ENCODE results near the gene CAMK2N2.

Gene CAMK2N2

GRCh38 chr3:184261270-184261853 lies at the start of gene CAMK2N2:
CAMK2N2 (minus strand) TSS chr3:184261553; CDS start chr3:184261285, 268 bp downstream.
- peak in 1 of 2 donors; percentile 49 for DNase-seq (ENCODE audit: low read depth in 2 of 2)

DNA sequence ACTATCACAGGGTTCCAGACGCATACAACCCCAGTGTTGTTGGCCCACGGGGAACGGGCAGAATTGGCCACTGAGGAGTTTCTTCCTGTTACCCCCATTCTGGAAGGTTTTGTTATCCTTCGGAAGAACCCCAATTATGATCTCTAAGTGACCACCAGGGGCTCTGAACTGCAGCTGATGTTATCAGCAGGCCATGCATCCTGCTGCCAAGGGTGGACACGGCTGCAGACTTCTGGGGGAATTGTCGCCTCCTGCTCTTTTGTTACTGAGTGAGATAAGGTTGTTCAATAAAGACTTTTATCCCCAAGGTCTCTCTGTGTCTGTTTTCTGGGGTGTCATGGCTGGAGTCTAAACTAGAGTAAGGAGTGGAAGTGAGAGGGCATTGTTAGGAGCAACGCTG lies 47.4 kb upstream of the CAMK2N2 start:
- DNase-seq (ENCODE audit: low read depth in 2 of 2), result no peak

DNA sequence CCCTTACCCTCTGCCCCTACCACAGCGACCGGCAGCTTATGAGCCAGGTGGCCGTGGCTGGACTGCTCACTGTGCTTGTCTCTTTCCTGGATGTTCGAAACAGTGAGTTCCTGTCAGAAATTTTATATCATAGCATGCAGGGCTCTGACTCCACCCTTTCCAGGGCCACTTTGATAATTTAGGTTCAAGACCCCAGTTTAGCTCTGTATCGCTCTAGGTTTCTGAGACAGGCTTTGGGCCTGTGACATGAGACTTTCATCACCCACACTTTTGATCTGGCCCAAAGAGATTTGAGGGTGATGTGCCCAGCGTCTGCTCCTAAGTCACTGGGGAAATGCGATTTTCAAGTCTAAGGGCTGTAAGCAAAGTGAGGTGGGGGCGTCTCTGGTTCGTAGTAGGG lies 46.6 kb upstream of the CAMK2N2 start:
- DNase-seq (ENCODE audit: low read depth in 2 of 2), result no peak

DNA sequence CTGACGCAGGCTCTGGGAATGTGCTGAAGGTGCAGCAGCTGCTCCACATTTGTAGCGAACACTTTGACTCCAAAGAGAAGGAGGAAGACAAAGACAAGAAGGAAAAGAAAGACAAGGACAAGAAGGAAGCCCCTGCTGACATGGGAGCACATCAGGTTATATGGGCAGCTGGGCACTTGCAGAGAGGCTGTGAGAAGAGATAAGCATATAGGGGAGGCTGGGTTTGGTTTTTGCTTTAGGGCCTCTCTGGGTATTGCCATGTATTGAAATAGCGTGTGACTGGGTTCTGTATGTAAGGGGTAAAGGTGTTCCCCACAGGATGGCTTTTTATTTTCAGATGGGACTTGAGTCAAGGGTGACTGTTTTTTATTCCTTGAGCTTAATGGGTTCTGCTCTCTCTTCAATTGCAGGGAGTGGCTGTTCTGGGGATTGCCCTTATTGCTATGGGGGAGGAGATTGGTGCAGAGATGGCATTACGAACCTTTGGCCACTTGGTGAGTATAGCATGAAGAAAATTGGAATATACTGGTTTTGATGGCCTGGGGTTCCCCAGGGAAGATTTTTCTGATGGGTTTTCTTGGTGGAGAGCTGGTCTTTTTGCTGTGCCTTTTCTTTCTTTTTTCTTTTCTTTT lies 45.1 kb upstream of the CAMK2N2 start:
- no peak for DNase-seq (ENCODE audit: low read depth in 2 of 2)

- no peak for DNase-seq (ENCODE audit: low read depth in 2 of 2)
These were observed 44.2 kb upstream of the CAMK2N2 start for GRCh38 chr3:184305577-184305976.

DNA sequence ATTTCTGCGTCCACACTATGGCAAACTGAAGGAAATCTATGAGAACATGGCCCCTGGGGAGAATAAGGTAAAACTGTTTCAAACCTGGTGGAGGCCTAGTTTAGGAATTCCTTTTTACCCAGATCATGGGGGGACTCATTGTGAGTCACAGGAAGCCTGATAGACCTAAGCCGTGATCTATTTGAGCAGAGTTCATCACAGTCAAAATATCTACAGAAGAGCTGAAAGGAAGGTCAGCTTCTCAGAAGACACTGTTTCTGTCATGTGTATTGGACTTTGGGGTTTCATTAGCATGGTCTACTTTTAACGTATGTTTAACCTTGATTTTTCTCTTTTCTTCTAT lies 39.0 kb upstream of the CAMK2N2 start:
- no peak for DNase-seq (ENCODE audit: low read depth in 2 of 2)

DNA sequence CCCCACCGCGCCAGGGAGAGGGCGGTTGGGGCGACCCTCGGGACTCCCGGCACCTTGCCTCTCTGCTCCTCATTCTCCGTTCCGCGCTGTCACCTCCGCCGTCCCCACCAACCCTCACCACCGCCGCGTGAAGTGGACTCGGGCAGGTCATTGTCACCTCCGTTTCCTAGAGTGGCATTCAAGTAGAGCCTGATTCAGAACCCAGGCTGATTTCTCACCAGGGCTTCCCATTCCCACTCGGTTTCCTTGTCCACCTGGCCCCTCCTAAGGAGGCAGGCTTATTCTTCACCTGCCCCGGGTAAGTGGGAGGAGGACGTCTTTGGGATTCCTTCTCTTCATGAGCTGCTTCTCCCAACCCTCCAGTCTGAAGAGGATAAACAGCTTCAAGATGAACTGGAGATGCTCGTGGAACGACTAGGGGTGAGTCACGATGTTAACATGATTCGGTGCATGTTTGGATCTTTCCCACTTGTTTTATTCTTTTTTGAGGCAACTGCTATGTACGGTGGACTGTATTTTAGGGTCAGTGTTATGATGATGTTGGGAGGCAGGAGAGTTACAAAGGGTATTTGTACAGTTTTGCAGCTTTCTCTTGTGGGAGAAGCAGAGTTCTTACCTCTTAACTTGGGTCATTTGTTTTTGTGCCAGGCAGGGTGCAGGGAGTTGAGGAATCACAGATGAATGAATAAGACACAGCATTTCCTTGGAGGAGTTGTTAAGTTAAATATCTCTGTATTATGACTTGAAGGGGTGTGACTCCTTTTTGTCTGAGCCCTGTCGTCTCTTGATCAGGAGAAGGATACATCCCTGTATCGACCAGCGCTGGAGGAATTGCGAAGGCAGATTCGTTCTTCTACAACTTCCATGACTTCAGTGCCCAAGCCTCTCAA lies 38.4 kb upstream of the CAMK2N2 start:
- no peak for DNase-seq (ENCODE audit: low read depth in 2 of 2)

GRCh38 chr3:184298759-184299487 lies 37.6 kb upstream of the CAMK2N2 start, which contains the start of gene PSMD2:
PSMD2 (plus strand) TSS chr3:184299241; CDS start chr3:184299267, 26 bp downstream.
- peak; percentile 97 for DNase-seq (ENCODE audit: low read depth in 2 of 2)

- no peak for DNase-seq (ENCODE audit: low read depth in 2 of 2)
These were observed 35.3 kb upstream of the CAMK2N2 start for GRCh38 chr3:184296616-184297015.

DNA sequence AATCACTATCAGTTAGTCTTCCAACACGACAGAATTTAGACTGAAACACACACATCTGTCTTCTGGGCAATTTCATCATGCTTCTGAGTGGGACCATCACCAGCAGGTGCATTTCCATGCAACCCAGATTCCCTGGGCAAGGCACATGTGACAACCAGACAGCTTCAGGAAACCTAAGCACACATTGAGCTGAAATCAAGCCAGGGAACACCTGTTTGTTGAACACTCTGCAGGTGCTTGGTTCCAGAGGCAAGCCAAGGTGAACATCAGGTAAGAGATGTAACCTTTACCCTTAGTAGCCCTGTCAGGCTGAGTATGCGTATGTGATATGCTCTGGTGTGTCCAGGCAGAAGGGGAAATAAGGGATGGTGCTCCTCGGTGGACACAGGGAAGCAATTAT lies 34.4 kb upstream of the CAMK2N2 start:
- DNase-seq (ENCODE audit: low read depth in 2 of 2), result no peak

- no peak for DNase-seq (ENCODE audit: low read depth in 2 of 2)
These were observed 30.5 kb upstream of the CAMK2N2 start for GRCh38 chr3:184291738-184292445.

GRCh38 chr3:184291044-184291737 lies 29.8 kb upstream of the CAMK2N2 start:
- no peak for DNase-seq (ENCODE audit: low read depth in 2 of 2)

DNA sequence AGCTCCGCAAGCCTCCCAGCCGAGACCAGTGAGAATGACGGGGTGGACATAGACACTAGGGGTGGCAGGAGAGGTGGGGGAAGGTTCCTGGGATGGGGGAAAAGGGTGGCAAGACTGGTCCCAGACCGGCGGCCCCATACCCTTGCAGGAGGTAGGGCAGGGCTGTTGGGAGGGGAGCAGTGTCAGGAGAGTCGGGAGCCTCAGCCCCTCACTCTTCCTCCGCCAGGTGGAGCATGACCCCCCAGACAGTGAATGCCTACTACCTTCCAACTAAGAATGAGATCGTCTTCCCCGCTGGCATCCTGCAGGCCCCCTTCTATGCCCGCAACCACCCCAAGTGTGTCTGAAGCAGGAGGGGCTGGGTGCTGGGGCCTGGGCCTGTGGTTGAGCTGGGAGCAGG lies 29.0 kb upstream of the CAMK2N2 start:
- DNase-seq (ENCODE audit: low read depth in 2 of 2), result no peak

DNA sequence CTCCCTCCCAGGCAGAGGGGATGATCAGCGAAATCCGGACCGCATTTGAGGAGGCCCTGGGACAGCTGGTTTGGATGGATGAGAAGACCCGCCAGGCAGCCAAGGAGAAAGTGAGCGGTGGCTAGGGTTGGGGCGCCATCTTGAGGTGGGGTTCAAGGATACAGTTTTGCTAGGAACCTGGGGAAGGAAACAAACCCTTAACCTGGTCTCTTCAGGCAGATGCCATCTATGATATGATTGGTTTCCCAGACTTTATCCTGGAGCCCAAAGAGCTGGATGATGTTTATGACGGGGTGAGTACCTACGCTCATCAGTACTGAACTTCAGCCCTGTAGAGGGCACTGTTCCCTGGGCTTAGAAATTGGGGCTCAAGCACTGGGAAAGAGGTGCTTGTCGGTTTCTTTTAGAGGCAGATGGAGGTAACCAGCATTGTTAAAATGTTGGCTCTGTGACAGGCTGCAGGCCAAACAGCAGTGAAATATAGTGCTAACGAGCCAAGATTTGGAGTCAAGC lies 28.1 kb upstream of the CAMK2N2 start:
- DNase-seq (ENCODE audit: low read depth in 2 of 2), result peak; percentile 53 to 64

GRCh38 chr3:184284696-184285095 lies 23.3 kb upstream of the CAMK2N2 start:
- no peak for DNase-seq (ENCODE audit: low read depth in 2 of 2)

GRCh38 chr3:184283681-184284080 lies 22.3 kb upstream of the CAMK2N2 start:
- no peak for DNase-seq (ENCODE audit: low read depth in 2 of 2)

DNA sequence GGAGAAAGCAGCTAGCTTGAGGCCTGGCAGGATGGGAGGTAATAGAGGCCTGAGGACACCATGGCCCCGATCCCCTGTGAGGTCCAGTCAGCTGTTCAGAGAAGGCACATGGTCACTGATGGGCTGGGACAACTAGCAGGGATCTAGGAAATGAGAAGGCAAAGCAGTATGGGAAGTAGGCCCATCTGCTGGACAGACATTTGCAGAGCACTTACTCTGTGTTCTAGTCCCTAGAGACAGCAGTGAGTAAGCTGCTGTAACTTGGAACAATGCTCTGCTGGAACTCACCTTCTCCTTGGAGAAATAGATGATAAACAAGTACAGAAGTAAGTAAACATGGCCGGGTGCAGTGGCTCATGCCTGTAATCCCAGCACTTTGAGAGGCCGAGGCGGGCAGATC lies 21.6 kb upstream of the CAMK2N2 start:
- DNase-seq (ENCODE audit: low read depth in 2 of 2), result no peak

DNA sequence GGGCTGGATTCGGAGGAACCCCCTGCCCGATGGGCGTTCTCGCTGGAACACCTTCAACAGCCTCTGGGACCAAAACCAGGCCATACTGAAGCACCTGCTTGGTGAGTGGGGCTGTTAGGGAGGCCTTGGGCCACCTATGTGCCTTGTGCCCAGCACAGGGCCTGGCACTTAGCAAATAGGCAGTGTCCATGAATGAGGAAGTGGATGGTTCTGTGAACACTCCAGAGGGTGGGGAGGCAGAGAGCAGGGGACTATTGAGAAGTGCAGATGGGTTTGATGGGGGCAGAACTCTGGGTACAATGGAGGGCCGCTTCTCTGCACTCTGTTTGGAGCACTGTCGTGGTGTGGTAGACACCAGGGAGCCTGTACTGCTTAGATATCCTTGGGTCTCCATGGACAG lies 16.0 kb upstream of the CAMK2N2 start:
- no peak for DNase-seq (ENCODE audit: low read depth in 2 of 2)

GRCh38 chr3:184275961-184276910 lies 14.9 kb upstream of the CAMK2N2 start, which contains the start of gene ECE2:
ECE2 (plus strand) TSS chr3:184276022; CDS start chr3:184276154, 132 bp downstream.
- no peak for DNase-seq (ENCODE audit: low read depth in 2 of 2)

GRCh38 chr3:184275381-184275701 lies 14.0 kb upstream of the CAMK2N2 start:
- DNase-seq (ENCODE audit: low read depth in 2 of 2), result no peak

Measured in activated CD4-positive, alpha-beta T cell treated with anti-CD3 and anti-CD28 coated beads for 24 hours (primary cell).